ENCODE results near the gene KLHL22.

Gene KLHL22

DNA sequence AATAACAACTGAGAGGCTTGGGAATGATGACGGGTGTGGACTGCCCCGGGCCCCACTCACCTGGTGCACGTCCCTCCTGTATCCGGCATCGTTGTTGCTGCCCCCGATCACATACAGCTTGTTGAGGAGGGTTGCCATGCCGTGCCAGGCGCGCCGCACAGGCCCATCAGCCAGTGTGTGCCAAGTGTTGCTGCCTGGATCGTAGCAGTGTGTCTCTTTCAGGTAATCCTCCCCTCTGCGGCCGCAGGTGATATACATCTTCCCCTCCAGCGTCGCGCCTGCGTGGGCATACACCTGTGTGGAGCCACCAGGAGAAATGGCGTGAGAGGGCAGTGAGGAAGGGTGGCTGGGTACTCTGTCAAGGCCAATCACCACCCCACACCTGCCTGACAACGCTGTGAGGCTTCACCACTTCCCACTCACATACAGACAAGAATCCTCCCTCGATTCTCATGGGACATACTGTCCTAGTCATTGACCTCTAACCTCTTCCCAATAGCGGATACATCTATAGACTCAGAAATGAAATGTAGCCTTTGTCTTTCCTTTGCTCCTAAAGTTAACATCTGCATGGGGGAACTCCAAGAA, 49.1 kb downstream of the KLHL22 start:
- Histone ChIP-seq H3K9me3 (ENCODE audit: insufficient read depth, low read depth, low read length) (no peaks in the 10 kb centered on the region), H3K4me2 (ENCODE audit: low read depth, low read length, poor library complexity, severe bottlenecking) (no peak overlapping the region), H3K79me2 (ENCODE audit: insufficient read depth, low read length) (no peaks in the 10 kb centered on the region), H3K4me3 (ENCODE audit: low read length, poor library complexity, severe bottlenecking) (no peak overlapping the region), H3F3A (ENCODE audit: low read depth) (no peaks in the 10 kb centered on the region), H3K27me3 (ENCODE audit: insufficient read depth, low read length, poor library complexity, severe bottlenecking) (no peaks in the 10 kb centered on the region), H2AFZ (ENCODE audit: low read length) (no peak overlapping the region), H3K36me3 (ENCODE audit: insufficient read depth, low read length) (no peaks in the 10 kb centered on the region; the same call in 1 of the 2 replicates), H4K20me1 (ENCODE audit: insufficient read depth, low read length, poor library complexity, severe bottlenecking) (no peaks in the 10 kb centered on the region), H3K4me1 (ENCODE audit: insufficient read depth, low read length, poor library complexity, severe bottlenecking) (no peaks in the 10 kb centered on the region), H3K9ac (ENCODE audit: low read depth, low read length, poor library complexity, severe bottlenecking) (no peak overlapping the region), H3K9me2 (replicated peaks; ENCODE audit: low read depth, low read length) (no peaks in the 10 kb centered on the region)
- TF ChIP-seq, protein P1, sequence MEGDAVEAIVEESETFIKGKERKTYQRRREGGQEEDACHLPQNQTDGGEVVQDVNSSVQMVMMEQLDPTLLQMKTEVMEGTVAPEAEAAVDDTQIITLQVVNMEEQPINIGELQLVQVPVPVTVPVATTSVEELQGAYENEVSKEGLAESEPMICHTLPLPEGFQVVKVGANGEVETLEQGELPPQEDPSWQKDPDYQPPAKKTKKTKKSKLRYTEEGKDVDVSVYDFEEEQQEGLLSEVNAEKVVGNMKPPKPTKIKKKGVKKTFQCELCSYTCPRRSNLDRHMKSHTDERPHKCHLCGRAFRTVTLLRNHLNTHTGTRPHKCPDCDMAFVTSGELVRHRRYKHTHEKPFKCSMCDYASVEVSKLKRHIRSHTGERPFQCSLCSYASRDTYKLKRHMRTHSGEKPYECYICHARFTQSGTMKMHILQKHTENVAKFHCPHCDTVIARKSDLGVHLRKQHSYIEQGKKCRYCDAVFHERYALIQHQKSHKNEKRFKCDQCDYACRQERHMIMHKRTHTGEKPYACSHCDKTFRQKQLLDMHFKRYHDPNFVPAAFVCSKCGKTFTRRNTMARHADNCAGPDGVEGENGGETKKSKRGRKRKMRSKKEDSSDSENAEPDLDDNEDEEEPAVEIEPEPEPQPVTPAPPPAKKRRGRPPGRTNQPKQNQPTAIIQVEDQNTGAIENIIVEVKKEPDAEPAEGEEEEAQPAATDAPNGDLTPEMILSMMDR (conservative IDR thresholded peaks at IDR 0.05; ENCODE audit: low read length), result no peak
- no peak for TF ChIP-seq EZH2phosphoT487 (IDR thresholded peaks at IDR 0.05; ENCODE audit: borderline replicate concordance)

DNA sequence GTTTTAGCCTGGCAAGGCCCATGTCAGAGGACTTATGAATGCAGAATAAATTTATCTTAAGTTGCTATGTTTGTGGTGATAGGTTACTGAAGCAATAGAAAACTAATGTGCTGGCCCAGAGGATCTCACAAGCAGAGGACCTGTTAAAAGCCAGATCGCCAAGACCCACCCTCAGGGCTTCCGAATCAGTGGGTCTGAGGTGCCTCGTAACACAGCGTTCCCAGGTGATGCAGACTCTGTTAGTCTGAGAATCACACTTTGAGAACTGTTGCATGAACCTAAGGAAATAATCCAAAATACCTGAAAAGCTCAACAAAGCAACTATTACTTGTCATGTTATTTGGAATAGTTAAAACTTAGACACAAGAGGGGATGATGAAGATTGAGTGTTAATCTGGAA, 51.3 kb downstream of the KLHL22 start:
- Histone ChIP-seq H3K4me2 (ENCODE audit: low read depth, low read length, poor library complexity, severe bottlenecking) (no peak overlapping the region), H3K36me3 (ENCODE audit: insufficient read depth, low read length) (no peaks in the 10 kb centered on the region; the same call in 1 of the 2 replicates), H3K9me3 (ENCODE audit: insufficient read depth, low read depth, low read length) (no peaks in the 10 kb centered on the region), H3K9me2 (replicated peaks; ENCODE audit: low read depth, low read length) (no peaks in the 10 kb centered on the region), H2AFZ (ENCODE audit: low read length) (no peak overlapping the region), H3K79me2 (ENCODE audit: insufficient read depth, low read length) (no peaks in the 10 kb centered on the region), H3F3A (ENCODE audit: low read depth) (no peaks in the 10 kb centered on the region), H3K9ac (ENCODE audit: low read depth, low read length, poor library complexity, severe bottlenecking) (no peak overlapping the region), H4K20me1 (ENCODE audit: insufficient read depth, low read length, poor library complexity, severe bottlenecking) (no peaks in the 10 kb centered on the region), H3K27me3 (ENCODE audit: insufficient read depth, low read length, poor library complexity, severe bottlenecking) (no peaks in the 10 kb centered on the region), H3K4me1 (ENCODE audit: insufficient read depth, low read length, poor library complexity, severe bottlenecking) (no peaks in the 10 kb centered on the region), H3K4me3 (ENCODE audit: low read length, poor library complexity, severe bottlenecking) (no peak overlapping the region)
- TF ChIP-seq, protein P1 (conservative IDR thresholded peaks at IDR 0.05; ENCODE audit: low read length), result no peak
- TF ChIP-seq EZH2phosphoT487 (IDR thresholded peaks at IDR 0.05; ENCODE audit: borderline replicate concordance), result no peak

DNA sequence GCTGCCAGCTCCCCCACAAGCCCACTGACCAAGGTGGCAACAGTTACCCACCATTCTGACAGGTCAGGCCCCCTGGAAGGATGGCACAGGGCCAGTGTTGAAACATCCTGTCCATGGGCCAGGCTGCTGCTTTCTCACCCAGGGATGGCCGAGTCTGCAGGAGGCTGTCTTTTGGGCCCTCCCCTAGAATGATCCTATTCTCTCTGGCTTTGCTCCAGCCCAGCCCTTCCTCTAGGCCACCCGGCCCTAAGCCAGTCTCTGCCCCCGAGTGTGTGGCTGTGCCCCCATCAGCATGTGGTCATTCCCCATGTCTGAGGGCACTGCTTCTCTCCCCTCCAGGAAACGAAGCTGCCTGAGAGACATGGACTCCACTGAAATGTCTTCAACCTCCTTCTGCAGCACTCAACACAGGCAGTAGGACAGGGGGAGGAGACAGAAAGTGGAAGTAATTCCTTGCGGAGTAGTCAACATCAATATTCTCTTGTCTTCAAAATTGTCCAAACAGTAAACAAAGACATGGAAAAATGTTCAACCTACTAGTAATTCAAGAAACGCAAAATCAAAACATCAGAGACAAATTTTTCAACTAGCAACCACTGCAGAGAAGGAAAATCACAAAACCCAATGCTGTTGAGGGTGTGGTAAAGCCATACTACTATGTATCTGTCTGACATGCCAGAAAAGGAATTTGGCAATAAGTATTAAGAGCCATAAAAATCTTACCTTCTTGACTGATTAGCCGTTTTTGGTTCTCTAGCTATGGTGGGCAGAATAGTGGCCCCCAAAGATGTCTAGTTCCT, 52.9 kb downstream of the KLHL22 start:
- no peak overlapping the region for H2AFZ ChIP-seq (ENCODE audit: low read length)
- no peaks in the 10 kb centered on the region; the same call in 1 of the 2 replicates for H3K36me3 ChIP-seq (ENCODE audit: insufficient read depth, low read length)
- no peaks in the 10 kb centered on the region for H3F3A ChIP-seq (ENCODE audit: low read depth)
- H3K9me2 ChIP-seq (replicated peaks; ENCODE audit: low read depth, low read length), result no peaks in the 10 kb centered on the region
- H3K4me1 ChIP-seq (ENCODE audit: insufficient read depth, low read length, poor library complexity, severe bottlenecking), result no peaks in the 10 kb centered on the region
- H3K9ac ChIP-seq (ENCODE audit: low read depth, low read length, poor library complexity, severe bottlenecking), result no peak overlapping the region
- no peaks in the 10 kb centered on the region for H4K20me1 ChIP-seq (ENCODE audit: insufficient read depth, low read length, poor library complexity, severe bottlenecking)
- no peaks in the 10 kb centered on the region for H3K27me3 ChIP-seq (ENCODE audit: insufficient read depth, low read length, poor library complexity, severe bottlenecking)
- no peak overlapping the region for H3K4me2 ChIP-seq (ENCODE audit: low read depth, low read length, poor library complexity, severe bottlenecking)
- H3K4me3 ChIP-seq (ENCODE audit: low read length, poor library complexity, severe bottlenecking), result no peak overlapping the region
- no peaks in the 10 kb centered on the region for H3K9me3 ChIP-seq (ENCODE audit: insufficient read depth, low read depth, low read length)
- TF ChIP-seq, protein P1 (conservative IDR thresholded peaks at IDR 0.05; ENCODE audit: low read length), result no peak
- TF ChIP-seq EZH2phosphoT487 (IDR thresholded peaks at IDR 0.05; ENCODE audit: borderline replicate concordance), result no peak
- no peaks in the 10 kb centered on the region for H3K79me2 ChIP-seq (ENCODE audit: insufficient read depth, low read length)

Measured in Loucy (cell line).